Activated gamma-delta T cell treated with anti-CD3 and anti-CD28 coated beads, Interleukin-2, amount 50 U/mL, for 16 hours (primary cell): Measurements from ENCODE around the gene AQP4.

Experiments
- DNase-seq: peaks from one replicate; pipeline ENCODE4 v3.0.0-alpha.2; 2020; ENCODE audit warnings: low read depth

Gene AQP4, protein sequence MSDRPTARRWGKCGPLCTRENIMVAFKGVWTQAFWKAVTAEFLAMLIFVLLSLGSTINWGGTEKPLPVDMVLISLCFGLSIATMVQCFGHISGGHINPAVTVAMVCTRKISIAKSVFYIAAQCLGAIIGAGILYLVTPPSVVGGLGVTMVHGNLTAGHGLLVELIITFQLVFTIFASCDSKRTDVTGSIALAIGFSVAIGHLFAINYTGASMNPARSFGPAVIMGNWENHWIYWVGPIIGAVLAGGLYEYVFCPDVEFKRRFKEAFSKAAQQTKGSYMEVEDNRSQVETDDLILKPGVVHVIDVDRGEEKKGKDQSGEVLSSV

GRCh38 chr18:26865557-26865956 lies at the start of gene AQP4:
AQP4 (minus strand) TSS chr18:26865707; CDS start chr18:26865689, 18 bp downstream.
- DNase-seq: no peak

DNA sequence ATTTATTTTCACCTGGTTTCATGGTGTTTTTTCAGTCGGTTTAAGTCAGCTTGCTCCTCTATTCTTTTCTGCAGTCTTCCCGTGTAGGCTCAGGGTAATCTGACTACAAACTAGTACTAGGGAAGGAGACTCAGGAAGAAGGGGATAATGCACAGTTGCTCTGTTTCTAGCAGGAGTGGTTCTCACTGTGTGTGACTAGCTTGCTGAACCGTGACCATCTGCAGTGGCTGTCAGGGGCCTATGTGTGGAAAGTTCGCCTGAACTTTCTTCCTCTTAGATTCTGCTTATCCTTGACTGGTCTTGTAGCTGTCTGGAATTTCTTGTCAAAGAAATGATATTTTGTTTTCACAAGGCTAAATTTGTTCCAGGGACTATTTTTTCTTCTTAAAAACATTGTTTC lies 46.3 kb upstream of the AQP4 start:
- DNase-seq: no peak

DNA sequence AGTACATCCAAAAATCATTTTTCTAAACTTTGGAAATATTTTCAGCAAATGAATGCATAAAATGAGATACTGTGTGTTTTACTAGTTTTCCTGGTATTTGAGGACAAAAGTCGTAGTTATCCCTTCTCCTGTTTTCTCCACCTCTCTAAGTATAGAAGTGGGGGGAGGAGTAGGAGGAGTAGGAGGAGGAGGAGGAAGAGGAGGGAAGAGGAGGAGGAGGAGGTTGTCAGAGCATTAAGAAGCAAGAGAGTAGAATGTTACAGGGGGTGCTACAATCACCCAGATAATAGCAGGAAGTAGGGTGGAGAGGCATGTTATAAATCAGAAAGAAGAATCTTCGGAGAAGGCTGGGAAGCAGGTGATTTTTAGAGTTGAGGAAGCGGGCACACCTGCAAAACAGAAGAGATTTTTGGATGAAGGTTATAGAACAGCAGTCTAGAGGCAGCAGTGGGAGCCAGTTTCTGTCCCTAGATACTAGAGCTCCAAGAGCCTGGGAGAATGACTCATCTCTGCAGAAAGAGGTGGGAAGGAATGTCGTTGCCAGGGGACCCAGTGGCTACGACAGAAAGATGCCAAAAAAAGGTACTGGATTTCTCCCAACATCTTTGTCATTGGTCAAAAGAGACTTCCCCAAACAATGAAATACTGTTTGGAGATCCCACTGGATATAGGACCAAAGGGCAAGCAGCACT lies 44.2 kb upstream of the AQP4 start:
- no peak for DNase-seq

GRCh38 chr18:26908906-26909305 lies 43.4 kb upstream of the AQP4 start:
- DNase-seq: no peak

DNA sequence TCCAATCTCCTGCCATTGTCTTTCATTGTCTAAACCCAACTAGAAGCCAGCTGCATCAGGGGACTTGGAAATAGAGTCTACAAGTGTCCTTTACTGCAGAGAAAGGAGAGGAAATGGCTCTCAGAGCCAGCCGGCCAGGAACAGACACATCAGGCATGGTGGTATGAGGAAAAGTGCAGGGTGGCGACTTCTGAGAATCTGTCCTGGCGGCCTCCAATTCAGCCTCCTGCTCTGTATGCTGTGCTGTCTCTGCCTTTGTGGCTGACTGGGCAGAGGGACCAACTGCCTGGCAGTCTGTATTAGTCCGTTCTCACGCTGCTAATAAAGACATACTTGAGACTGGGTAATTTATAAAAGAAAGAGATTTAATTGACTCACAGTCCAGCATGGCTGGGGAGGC lies 36.8 kb upstream of the AQP4 start:
- DNase-seq: no peak

GRCh38 chr18:26901020-26901419 lies 35.5 kb upstream of the AQP4 start:
- DNase-seq: no peak

GRCh38 chr18:26894426-26894825 lies 28.9 kb upstream of the AQP4 start:
- DNase-seq: no peak

GRCh38 chr18:26893996-26894395 lies 28.5 kb upstream of the AQP4 start:
- no peak for DNase-seq

DNA sequence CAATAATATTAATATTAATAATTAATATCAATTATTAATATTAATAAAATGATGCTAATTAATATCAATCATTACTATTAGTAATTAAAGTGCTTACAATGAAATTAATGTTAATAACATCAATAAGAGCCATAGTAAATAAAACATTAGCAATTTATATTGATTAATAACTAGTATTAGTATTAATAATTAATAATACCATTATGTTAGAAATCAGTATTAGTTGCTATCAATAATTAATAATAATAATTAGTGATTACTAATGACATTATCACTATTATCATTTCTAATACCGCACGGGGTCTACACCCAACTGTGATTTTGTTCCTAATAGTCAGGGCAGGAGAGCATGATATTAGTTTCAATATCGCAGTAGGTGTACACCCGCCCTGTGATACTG lies 22.8 kb upstream of the AQP4 start:
- DNase-seq: no peak

- DNase-seq: no peak
Observed at GRCh38 chr18:26875040-26875654, 9.6 kb upstream of the AQP4 start.

- no peak for DNase-seq
Observed at GRCh38 chr18:26874283-26874682, 8.8 kb upstream of the AQP4 start.

DNA sequence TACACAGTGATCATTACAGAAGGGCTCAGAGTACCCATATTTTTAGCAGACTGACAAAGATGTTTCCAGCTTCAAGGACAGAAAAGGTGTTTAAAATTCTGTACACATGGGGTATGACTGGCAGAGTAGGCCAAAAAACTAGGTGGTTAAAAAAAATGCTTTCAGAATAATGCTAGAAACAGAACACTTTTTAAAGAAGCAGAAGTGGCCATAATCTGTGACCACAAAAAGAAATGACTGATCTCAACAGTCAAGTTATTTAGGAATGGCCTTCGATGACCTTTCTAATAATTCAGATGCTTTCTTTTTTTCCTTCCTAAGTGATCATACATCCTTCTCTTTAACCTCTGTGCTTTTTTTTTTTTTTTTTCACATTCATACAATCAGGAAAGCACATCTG lies 4.1 kb upstream of the AQP4 start:
- DNase-seq: no peak

GRCh38 chr18:26868968-26869586 lies 3.6 kb upstream of the AQP4 start:
- DNase-seq: no peak

DNA sequence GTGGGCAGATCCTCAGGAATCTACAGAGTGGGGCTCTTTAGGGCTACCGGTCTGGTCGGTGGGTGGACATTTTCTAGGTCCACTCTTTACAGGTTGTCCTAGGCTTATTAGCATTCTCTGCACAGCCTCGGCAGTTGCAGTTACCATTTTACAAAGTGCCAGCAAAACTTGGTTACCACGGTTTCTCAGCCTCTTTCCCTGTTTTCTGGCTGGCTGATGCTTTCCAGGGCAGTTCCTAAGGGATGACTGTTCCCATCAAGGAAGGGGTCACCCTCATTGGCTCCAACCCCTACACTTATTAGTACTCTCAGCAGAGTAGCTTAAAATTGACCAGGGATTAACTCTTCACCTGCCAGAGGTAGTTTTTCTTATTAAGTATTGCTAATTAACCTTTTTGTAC lies 2.0 kb upstream of the AQP4 start:
- DNase-seq: no peak

DNA sequence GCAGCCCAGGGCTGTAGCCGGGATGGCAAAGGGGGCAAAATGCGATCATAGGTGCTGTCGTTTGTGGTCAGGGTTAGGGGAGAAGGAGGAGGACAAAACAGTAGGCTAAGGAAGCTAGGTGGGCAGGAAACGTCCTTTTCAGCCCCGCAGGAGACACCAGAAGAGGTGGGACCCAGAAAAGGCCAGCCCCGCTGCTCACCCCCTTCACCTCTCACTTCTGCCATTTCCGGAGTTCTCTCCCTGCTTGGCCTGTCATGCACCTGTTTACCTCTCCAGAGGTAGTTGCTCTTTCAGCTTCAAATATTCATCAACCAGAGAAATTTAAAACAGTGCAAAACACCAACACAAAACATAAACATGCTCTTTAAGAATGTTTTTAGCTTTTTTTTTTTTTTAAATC lies 849 bp downstream of the AQP4 start:
- DNase-seq: no peak

DNA sequence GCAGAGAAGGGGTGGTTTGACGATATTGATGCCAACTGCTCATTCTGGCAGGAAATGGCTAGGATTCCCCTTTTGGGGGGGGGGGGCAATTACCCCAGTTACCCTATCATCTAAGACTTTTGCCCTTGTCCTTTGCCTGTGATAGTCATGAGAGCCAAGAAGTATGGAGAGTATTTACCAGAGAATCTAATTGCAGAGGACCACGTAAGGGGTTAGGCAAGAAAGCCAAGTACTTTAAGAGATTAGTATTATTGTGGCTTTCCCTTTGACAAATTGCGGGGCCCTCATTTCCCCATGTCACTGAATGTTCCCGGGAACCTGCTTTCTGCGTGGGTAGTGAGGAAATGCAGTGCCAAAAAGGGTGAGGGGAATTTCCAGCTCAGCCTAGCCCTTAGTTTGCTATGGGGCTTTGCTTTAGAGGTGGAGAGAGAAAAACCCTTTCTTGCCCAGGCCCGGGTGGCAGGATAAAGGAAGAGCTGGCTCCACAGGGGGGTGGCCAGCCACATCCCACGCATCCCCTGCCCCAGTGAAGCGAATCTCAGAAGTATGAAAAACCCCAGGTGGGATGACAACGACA lies 1.5 kb downstream of the AQP4 start:
- DNase-seq: no peak

- no peak for DNase-seq
Observed at GRCh38 chr18:26863122-26863879, 2.2 kb downstream of the AQP4 start.

DNA sequence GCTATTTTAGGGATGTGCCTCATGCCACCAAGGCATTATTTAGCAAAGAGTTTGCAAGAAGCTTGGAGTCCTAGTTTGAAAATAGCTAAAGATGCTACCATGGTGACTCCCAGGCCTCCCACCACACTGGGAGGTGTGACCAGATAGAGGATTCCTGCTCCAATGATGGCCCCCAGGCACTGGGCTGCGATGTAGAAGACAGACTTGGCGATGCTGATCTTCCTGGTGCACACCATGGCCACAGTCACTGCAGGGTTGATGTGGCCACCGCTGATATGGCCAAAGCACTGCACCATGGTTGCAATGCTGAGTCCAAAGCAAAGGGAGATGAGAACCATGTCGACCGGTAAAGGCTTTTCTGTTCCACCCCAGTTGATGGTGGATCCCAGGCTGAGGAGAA lies 3.4 kb downstream of the AQP4 start:
- no peak for DNase-seq

DNA sequence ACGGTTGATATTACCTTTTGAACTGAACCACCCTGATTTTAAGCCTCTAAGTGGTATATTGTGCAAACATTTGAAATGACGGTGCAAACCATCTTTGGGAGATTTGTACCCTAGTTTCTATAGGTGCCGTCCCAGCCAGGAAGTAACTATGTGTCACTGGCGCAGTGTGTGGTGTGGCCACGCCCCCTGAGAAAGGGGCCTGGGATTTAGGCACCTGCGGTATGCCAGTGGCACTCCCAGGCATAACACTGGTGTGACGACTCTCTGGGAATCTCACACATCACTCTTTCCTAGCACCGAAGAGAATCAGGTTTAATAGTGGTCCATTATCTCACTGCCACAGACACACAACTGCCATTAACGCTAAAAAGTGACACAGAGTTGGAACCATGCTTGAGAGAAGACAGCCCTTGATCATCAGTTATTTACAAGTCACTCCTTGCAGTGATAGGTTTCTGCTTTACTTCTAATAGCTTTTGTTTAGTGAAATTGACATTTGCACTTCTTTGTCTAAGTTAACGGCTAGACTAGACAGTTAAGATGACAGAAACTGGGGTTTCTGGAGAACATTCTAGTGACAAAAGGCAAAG lies 11.1 kb downstream of the AQP4 start:
- no peak for DNase-seq

DNA sequence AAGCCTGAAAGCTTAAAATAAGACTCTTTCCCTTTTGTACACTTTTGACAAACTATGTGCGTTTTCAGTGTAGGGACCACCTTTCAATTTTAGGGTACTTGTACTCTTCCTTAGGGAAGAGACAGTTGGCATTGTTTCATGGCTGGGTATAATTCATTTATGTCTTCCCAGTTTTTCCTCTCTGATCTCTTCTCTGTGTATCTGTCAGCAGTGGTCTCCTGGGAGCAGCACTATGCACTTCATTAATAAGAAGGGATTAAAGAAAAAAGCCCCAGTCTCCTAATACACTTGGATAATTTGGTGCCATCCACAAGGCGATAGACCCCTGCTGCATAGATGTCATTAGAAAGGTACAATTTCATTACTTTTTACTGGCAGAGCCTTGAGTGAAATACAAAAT lies 12.1 kb downstream of the AQP4 start:
- DNase-seq: no peak

- no peak for DNase-seq
Observed at GRCh38 chr18:26843760-26844159, 21.7 kb downstream of the AQP4 start.
